Kidney (tissue), 14 donors: ENCODE measurements around the gene WNK2. TPM values are rescaled to one million over a fixed set of nuclear protein-coding genes. Genes with fewer than 3 reads are reported as not detected.
"Not testable (repeated sequence)": the region's sequence is repeated elsewhere in the genome, so short reads cannot be mapped to it uniquely, and the experiment has no call there.

Source experiments
- DNase-seq, 5 donors: peaks; one replicate each; pipeline ENCODE4 v3.0.0-alpha.2; 2013 to 2020
- FAIRE-seq: peaks from 2 replicates; lab custom pipeline; 2012; peaks lifted over from hg19 to GRCh38; lab: Jason Lieb, UNC
- H3K27ac ChIP-seq, 2 donors: one replicate each; pipeline ENCODE4 v1.7.0; 2013; ENCODE audit warnings: low read depth in 2 of 2, low read length in 2 of 2, inconsistent platforms in 1 of 2
- H3K27me3 ChIP-seq: one replicate; pipeline ENCODE4 v1.7.1; 2013; ENCODE audit warnings: low read length, inconsistent platforms; ENCODE audit not compliant: control insufficient read depth, insufficient read depth
- H3K36me3 ChIP-seq, 3 donors: one replicate each; pipeline versions ENCODE4 v1.7.0 to v1.7.1; 2013; ENCODE audit warnings: low read length in 3 of 3, control low read depth in 1 of 3, inconsistent platforms in 1 of 3; ENCODE audit not compliant: insufficient read depth in 3 of 3, control insufficient read depth in 2 of 3
- H3K4me1 ChIP-seq, 3 donors: one replicate each; pipeline versions ENCODE4 v1.7.0 to v1.7.1; 2013; ENCODE audit warnings: low read length in 3 of 3, inconsistent platforms in 1 of 3, low read depth in 1 of 3; ENCODE audit not compliant: control insufficient read depth in 2 of 3, insufficient read depth in 2 of 3
- H3K4me3 ChIP-seq, 3 donors: one replicate each; pipeline versions ENCODE4 v1.7.0 to v1.8.1; 2013; ENCODE audit warnings: low read length in 3 of 3, control low read depth in 1 of 3, inconsistent platforms in 1 of 3
- H3K9ac ChIP-seq, 3 donors: one replicate each; pipeline versions ENCODE4 v1.7.0 to v1.7.1; 2013; ENCODE audit warnings: low read length in 3 of 3, control low read depth in 1 of 3, inconsistent platforms in 1 of 3
- H3K9me3 ChIP-seq, 3 donors: one replicate each; pipeline versions ENCODE4 v1.7.0 to v1.7.1; 2013; ENCODE audit warnings: low read length in 3 of 3, control low read depth in 1 of 3, inconsistent platforms in 1 of 3; ENCODE audit not compliant: control insufficient read depth in 2 of 3, insufficient read depth in 1 of 3
- CTCF ChIP-seq: IDR thresholded peaks from 3 replicates; pipeline ENCODE4 v1.5.1; 2012; ENCODE audit warnings: mild to moderate bottlenecking, moderate library complexity, borderline replicate concordance; ENCODE audit not compliant: insufficient read depth; ENCODE audit errors: extremely low read depth
- intact Hi-C: fragments of 100-400 bp; cut with DNase I; formaldehyde crosslinking; loops from one replicate; pipeline ENCODE4 v1.11.1; 2022
- polyA plus RNA-seq: library from polyadenylated mRNA; stranded (reverse); fragments of 350-450 nt; fragmentation: Illumina TruSeq; extraction: RNeasy Lipid Tissue Mini Kit (QIAGEN cat#74804); gene quantifications from one replicate; pipeline ENCODE4 v1.2.3, GENCODE V29; 2014; ENCODE audit warnings: low read depth, low replicate concordance; ENCODE audit not compliant: insufficient read depth
- total RNA-seq: library from RNA; stranded (reverse); fragmentation: NEBNext Ultra II Directional; extraction: Animal tissue kit (Norgen Biotek cat#: 25700); gene quantifications from one replicate; pipeline ENCODE4 v1.2.1, GENCODE V29; 2021
- donor health status: control.
- donor health status: control.
- donor health status: control.
- donor health status: control.
- donor health status: control.
- donor health status: DM: yes; HTN: yes; CAD: no.
- donor health status: Normal renal cell carcinoma (clear cell type).

Gene WNK2
- total and polyA plus RNA-seq, 2 donors from 2014 or later, result 1.5 to 4.8 TPM

- FAIRE-seq (no peak), DNase-seq (no peak)
- H3K27ac ChIP-seq, result no peak overlapping the region
- H3K4me3 ChIP-seq, result no peak overlapping the region
- H3K36me3 ChIP-seq, result no peaks in the 10 kb centered on the region
- intact Hi-C loops, result no loop called here
- no peaks in the 10 kb centered on the region for H3K9me3 ChIP-seq
- TF ChIP-seq CTCF, result no peak
- no peak overlapping the region for H3K9ac ChIP-seq
- H3K27me3 ChIP-seq, result no peaks in the 10 kb centered on the region
- no peaks in the 10 kb centered on the region for H3K4me1 ChIP-seq
Observed at GRCh38 chr9:93321220-93321610, 137.3 kb downstream of the WNK2 start.

DNA sequence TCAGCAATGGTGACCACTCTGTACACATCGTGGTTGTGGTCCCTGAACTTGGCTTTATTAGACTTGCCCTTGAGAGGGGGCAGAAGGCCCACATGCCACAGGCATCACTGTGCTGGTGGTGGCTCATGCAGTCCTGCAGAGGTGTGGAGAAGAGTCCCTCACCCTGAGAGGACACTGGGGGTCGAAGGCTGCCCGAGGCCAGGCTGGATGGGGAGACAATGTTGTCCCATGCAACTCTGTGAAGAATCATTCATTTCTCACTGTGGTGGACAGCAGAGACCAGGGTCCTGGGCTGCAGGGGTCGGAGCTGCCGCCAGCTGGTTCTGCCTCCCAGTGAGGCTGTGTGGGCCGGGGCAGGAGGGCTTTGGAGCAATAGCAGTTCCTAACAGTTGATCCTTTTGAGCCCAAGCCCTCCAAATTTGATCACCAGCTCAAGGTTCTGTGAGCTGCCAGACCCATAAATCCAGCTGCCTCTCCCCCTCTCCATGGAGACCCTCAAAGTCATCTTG lies 139.6 kb downstream of the WNK2 start:
- H3K27ac ChIP-seq, intact Hi-C loops, FAIRE-seq, H3K9ac ChIP-seq, H3K4me3 ChIP-seq, DNase-seq, H3K27me3 ChIP-seq, H3K9me3 ChIP-seq, H3K4me1 ChIP-seq, H3K36me3 ChIP-seq: not testable (repeated sequence)

DNA sequence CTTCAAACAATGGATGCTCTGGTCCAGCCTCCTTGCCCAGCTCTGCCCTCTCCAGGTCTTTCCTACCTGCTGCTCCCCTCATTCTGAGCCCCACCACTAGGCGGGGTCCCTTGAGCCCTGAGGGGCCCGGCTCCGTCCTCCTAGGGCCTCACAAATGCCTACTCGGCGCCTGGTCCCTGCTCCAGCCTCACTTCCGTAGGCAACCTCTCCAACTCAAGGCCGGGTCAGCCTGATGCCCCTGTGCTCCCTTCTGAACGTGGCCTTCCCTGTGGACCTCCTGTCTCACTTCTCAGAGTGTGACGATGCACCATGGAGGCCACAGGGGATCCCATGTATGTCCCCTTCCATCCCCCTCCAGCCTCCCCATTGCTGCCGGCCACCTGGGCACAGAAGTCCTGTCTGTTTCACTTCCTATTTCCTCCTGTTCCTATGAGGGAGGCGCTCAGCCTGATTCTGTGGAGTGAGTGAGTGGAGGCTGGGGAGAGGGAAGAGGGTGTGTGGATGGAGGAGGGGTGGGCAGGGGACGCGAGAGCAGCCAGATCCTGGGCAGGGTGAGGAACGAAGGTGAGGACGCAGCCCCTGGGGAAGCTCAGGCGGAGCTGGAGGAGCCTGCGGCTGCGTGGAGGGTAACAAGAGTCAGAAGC lies 140.4 kb downstream of the WNK2 start:
- intact Hi-C loops, result no loop called here
- no peak overlapping the region for H3K4me3 ChIP-seq
- no peaks in the 10 kb centered on the region for H3K9me3 ChIP-seq
- DNase-seq, result peak in 1 of 5 donors; percentile 50
- no peak for TF ChIP-seq CTCF
- no peak for FAIRE-seq
- no peaks in the 10 kb centered on the region for H3K4me1 ChIP-seq
- H3K27me3 ChIP-seq, result no peaks in the 10 kb centered on the region
- no peak overlapping the region for H3K9ac ChIP-seq
- H3K27ac ChIP-seq, result no peak overlapping the region
- H3K36me3 ChIP-seq, result no peaks in the 10 kb centered on the region

DNA sequence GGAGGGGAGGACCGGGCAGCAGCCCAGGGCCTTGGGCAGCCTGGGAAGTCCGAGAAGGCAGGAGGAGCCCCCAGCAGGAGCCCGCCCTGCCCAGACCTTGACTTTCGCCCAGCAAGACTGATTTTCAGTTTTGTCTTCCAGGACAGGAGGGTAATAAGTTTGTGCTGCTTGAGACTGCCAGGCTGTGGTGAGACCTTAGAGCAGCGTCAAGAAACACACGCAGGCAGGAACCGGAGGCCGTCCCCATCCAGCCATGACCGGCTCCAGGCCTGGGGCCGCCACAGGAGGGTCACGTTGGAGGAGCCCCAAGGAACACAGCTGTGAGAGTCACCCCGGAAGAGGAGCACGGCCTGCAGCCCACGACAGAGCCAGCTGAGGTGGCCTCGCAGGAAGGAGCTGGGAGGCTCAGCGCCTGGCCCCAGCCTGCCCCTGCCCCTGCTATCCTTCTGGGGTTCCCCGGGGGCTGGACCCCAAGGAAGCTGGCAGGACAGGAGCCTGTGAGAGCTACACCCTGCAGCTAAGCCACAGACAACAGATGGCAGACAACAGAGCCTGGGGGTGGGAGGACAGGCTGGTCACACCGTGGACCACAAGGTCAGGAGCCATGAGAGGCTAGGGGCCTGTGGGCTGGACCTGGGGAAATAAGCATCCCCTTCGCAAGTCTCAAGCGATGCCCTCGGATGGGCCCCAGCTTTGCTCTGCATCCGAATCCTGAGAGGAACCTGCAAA lies 141.5 kb downstream of the WNK2 start:
- intact Hi-C loops, result no loop called here
- Histone ChIP-seq H3K36me3 (no peaks in the 10 kb centered on the region), H3K9me3 (no peaks in the 10 kb centered on the region), H3K4me3 (no peak overlapping the region), H3K27ac (no peak overlapping the region), H3K9ac (no peak overlapping the region), H3K27me3 (no peaks in the 10 kb centered on the region), H3K4me1 (no peaks in the 10 kb centered on the region)
- TF ChIP-seq CTCF, result no peak
- FAIRE-seq (no peak), DNase-seq (no peak)
